Erythroblast (primary cell): ENCODE measurements around the gene ITPKB.

Source experiments
- GATA1 ChIP-seq: IDR thresholded peaks from 2 replicates; pipeline ENCODE4 v1.6.1; 2011; ENCODE audit warnings: low read depth, mild to moderate bottlenecking, control low read depth, low read length, moderate library complexity
- POLR2A ChIP-seq: IDR thresholded peaks from 2 replicates; pipeline ENCODE4 v1.6.1; 2011; ENCODE audit warnings: mild to moderate bottlenecking, low read length

GRCh38 chr1:226616636-226617035 is 122.4 kb downstream of the ITPKB start:
- TF ChIP-seq POLR2A, result no peak
- no peak for TF ChIP-seq GATA1
